ENCODE data around the gene CCL26. TPM values are rescaled to one million over a fixed set of nuclear protein-coding genes. Genes with fewer than 3 reads are reported as not detected.
"Not testable (repeated sequence)": the region's sequence is repeated elsewhere in the genome, so short reads cannot be mapped to it uniquely, and the experiment has no call there.

The CCL26 gene
- total RNA-seq, 1 experiment from 2014 or later = not detected

DNA sequence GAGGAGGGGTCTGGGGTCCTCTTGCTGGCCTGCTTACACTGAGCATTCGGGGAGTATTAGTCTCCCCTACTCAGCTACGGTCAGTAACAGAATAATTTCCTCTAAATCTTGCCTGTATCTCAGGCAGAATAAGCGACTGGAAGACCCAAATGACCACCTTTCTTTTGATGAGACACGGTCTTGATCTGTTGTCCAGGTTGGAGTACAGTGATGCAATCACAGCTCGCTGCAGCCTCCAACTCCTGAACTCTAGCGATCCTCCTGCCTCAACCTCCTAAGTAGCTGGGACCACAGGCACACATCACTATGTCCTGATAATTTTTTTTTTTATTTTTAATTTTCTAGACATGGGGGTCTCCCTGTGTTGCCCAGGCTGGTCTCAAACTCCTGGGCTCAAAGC is 24.4 kb upstream of the CCL26 start:
- Histone ChIP-seq H3K79me2 (ENCODE audit: low read depth) (no peaks in the 10 kb centered on the region), H2AFZ (no peak overlapping the region), H3K9me2 (ENCODE audit: insufficient read depth) (no peaks in the 10 kb centered on the region), H3K4me1 (replicated peaks; ENCODE audit: insufficient read depth) (peaks cover 5% of the 10 kb centered on the region), H3K9me3 (ENCODE audit: insufficient read depth, low read depth) (no peaks in the 10 kb centered on the region), H4K20me1 (ENCODE audit: insufficient read depth) (no peaks in the 10 kb centered on the region), H3K4me2 (no peak overlapping the region), H3K4me3 (no peak overlapping the region), H3K27ac (no peak overlapping the region), H3F3A (ENCODE audit: insufficient read depth, low read depth) (0 out of 2 replicates have a peak, but pooled peaks cover 4% of the 10 kb centered on the region), H3K36me3 (ENCODE audit: low read depth) (no peaks in the 10 kb centered on the region), H3K27me3 (ENCODE audit: insufficient read depth, low read depth) (no peaks in the 10 kb centered on the region)
- ChIA-PET CTCF (interaction anchor here (0.7 kb wide), 1 partner anchor 1767 kb away, joined by 3 read pairs; no protein-coding TSS in a partner anchor), POLR2A (ENCODE audit: unreplicated experiment) (interaction anchor here (0.6 to 0.7 kb wide), 2 partner anchors 33 to 93 kb away, joined by 4 to 5 read pairs; no protein-coding TSS in a partner anchor)
- DNase-seq = no peak
- BruUV-seq (replicated peaks) = no TSS peak
- TF ChIP-seq EZH2 (IDR thresholded peaks at IDR 0.05; ENCODE audit: low read depth) = no peak
- TF ChIP-seq, protein P1, sequence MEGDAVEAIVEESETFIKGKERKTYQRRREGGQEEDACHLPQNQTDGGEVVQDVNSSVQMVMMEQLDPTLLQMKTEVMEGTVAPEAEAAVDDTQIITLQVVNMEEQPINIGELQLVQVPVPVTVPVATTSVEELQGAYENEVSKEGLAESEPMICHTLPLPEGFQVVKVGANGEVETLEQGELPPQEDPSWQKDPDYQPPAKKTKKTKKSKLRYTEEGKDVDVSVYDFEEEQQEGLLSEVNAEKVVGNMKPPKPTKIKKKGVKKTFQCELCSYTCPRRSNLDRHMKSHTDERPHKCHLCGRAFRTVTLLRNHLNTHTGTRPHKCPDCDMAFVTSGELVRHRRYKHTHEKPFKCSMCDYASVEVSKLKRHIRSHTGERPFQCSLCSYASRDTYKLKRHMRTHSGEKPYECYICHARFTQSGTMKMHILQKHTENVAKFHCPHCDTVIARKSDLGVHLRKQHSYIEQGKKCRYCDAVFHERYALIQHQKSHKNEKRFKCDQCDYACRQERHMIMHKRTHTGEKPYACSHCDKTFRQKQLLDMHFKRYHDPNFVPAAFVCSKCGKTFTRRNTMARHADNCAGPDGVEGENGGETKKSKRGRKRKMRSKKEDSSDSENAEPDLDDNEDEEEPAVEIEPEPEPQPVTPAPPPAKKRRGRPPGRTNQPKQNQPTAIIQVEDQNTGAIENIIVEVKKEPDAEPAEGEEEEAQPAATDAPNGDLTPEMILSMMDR (conservative IDR thresholded peaks at IDR 0.05) = no peak
- intact Hi-C loops (cut with micrococcal nuclease; ENCODE audit: unreplicated experiment) = no loop called here

DNA sequence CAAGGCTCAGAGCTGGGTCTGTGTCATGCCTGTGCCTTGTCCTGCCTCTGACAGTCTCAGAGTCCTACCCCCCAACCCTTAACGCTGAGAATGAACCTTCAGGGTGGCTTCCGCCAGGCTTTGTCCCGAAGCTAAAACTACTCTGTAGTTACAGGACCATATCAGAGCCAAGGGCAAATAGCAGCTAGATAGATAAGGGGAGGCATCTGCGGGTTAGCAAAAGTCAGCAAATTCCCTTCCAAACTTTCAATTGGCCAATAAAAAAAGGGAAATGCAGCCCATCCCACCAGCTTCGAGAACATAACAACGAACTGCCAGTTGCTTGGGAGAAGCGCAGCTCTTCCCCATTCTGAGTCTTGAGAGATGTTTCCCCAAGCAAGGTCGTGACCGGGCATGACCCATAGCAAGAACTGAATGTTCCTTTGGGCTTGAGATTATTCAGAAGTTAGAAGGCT is 23.8 kb upstream of the CCL26 start:
- H3K27me3 ChIP-seq (ENCODE audit: insufficient read depth, low read depth) = no peaks in the 10 kb centered on the region
- intact Hi-C loops (cut with micrococcal nuclease; ENCODE audit: unreplicated experiment) = no loop called here
- no peak overlapping the region for H3K4me3 ChIP-seq
- H3K36me3 ChIP-seq (ENCODE audit: low read depth) = no peaks in the 10 kb centered on the region
- no peaks in the 10 kb centered on the region for H3K9me3 ChIP-seq (ENCODE audit: insufficient read depth, low read depth)
- no peaks in the 10 kb centered on the region for H4K20me1 ChIP-seq (ENCODE audit: insufficient read depth)
- H2AFZ ChIP-seq = no peak overlapping the region
- ChIA-PET CTCF (interaction anchor here (0.7 kb wide), 1 partner anchor 70 kb away, joined by 4 read pairs; no protein-coding TSS in a partner anchor), POLR2A (ENCODE audit: unreplicated experiment) (interaction anchor here (0.7 kb wide), 1 partner anchor 32 kb away, joined by 5 read pairs; no protein-coding TSS in a partner anchor)
- H3F3A ChIP-seq (ENCODE audit: insufficient read depth, low read depth) = 0 out of 2 replicates have a peak, but pooled peaks cover 4% of the 10 kb centered on the region
- H3K9me2 ChIP-seq (ENCODE audit: insufficient read depth) = no peaks in the 10 kb centered on the region
- no peak for DNase-seq
- H3K27ac ChIP-seq = no peak overlapping the region
- peaks cover 5% of the 10 kb centered on the region for H3K4me1 ChIP-seq (replicated peaks; ENCODE audit: insufficient read depth)
- no peak overlapping the region for H3K4me2 ChIP-seq
- H3K79me2 ChIP-seq (ENCODE audit: low read depth) = no peaks in the 10 kb centered on the region
- BruUV-seq (replicated peaks) = no TSS peak
- TF ChIP-seq, protein P1 (conservative IDR thresholded peaks at IDR 0.05) = no peak

DNA sequence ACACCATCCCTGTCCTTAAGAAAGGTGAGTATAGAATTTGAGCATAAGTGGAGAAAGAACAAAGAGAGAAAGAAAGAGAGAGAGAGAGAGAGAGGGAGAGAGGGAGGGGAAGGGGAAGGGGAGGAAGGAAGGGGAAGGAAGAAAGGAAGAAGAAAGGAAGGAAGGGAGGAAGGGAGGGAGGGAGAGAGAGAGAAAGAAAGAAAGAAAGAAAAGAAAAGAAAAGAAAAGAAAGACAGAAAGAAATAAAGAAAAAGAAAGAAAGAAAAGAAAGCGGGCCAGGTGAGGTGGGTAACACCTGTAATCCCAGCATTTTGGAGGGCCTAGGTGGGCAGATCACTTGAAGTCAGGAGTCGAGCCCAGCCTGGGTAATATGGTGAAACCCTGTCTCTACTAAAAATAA is 21.7 kb upstream of the CCL26 start:
- no TSS peak for BruUV-seq (replicated peaks)
- intact Hi-C loops (cut with micrococcal nuclease; ENCODE audit: unreplicated experiment) = no loop called here
- H2AFZ ChIP-seq = no peak overlapping the region
- H3K4me3 ChIP-seq = no peak overlapping the region
- H3F3A ChIP-seq (ENCODE audit: insufficient read depth, low read depth) = 0 out of 2 replicates have a peak, but pooled peaks cover 4% of the 10 kb centered on the region
- no peaks in the 10 kb centered on the region for H3K36me3 ChIP-seq (ENCODE audit: low read depth)
- POLR2A ChIA-PET (ENCODE audit: unreplicated experiment) = no interaction called here
- no peak overlapping the region for H3K4me2 ChIP-seq
- no peaks in the 10 kb centered on the region for H3K9me2 ChIP-seq (ENCODE audit: insufficient read depth)
- H3K27me3 ChIP-seq (ENCODE audit: insufficient read depth, low read depth) = no peaks in the 10 kb centered on the region
- H3K4me1 ChIP-seq (replicated peaks; ENCODE audit: insufficient read depth) = peaks cover 5% of the 10 kb centered on the region
- no peak for DNase-seq
- no peak for TF ChIP-seq EZH2 (IDR thresholded peaks at IDR 0.05; ENCODE audit: low read depth)
- TF ChIP-seq, protein P1 (conservative IDR thresholded peaks at IDR 0.05) = no peak
- no peaks in the 10 kb centered on the region for H3K79me2 ChIP-seq (ENCODE audit: low read depth)
- CTCF ChIA-PET = no interaction called here
- H3K9me3 ChIP-seq (ENCODE audit: insufficient read depth, low read depth) = no peaks in the 10 kb centered on the region
- no peak overlapping the region for H3K27ac ChIP-seq
- no peaks in the 10 kb centered on the region for H4K20me1 ChIP-seq (ENCODE audit: insufficient read depth)

DNA sequence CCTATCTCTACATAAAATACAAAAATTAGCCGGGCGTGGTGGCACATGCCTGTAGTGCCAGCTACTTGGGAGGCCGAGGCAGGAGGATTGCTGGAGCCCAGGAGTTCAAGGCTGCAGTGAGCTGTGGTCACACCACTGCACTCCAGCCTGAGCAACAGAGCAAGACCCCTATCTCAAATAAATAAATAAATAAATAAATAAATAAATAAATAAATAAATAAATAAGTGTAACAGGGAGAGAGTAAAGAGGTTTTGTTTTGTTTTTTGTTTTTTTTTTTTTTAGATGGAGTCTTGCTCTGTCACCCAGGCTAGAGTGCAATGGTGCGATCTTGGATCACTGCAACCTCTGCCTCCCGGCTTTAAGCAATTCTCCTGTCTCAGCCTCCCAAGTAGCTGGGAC is 20.6 kb upstream of the CCL26 start:
- BruUV-seq (replicated peaks); H3K9me3 ChIP-seq (ENCODE audit: insufficient read depth, low read depth); intact Hi-C loops (cut with micrococcal nuclease; ENCODE audit: unreplicated experiment); H3K36me3 ChIP-seq (ENCODE audit: low read depth); H3K4me2 ChIP-seq; H3K9me2 ChIP-seq (ENCODE audit: insufficient read depth); H3K27ac ChIP-seq; POLR2A ChIA-PET (ENCODE audit: unreplicated experiment); H4K20me1 ChIP-seq (ENCODE audit: insufficient read depth); H3K27me3 ChIP-seq (ENCODE audit: insufficient read depth, low read depth); H2AFZ ChIP-seq; DNase-seq; H3K79me2 ChIP-seq (ENCODE audit: low read depth); H3K4me1 ChIP-seq (replicated peaks; ENCODE audit: insufficient read depth); H3K4me3 ChIP-seq; H3F3A ChIP-seq (ENCODE audit: insufficient read depth, low read depth): not testable (repeated sequence)
- CTCF ChIA-PET = interaction anchor here (0.5 kb wide), 1 partner anchor 17 kb away, joined by 3 read pairs; no protein-coding TSS in a partner anchor
